ENCODE data around the gene TSSK1B.

- TF ChIP-seq ZC3H11A (IDR thresholded peaks at IDR 0.05) (no peak), HEYL (CRISPR knock-in tag; IDR thresholded peaks at IDR 0.05) (no peak)
Observed at GRCh38 chr5:113384782-113385285, 50.0 kb downstream of the TSSK1B start.
